ENCODE results near the gene PHF11.
"Not testable (repeated sequence)": the region's sequence is repeated elsewhere in the genome, so short reads cannot be mapped to it uniquely, and the experiment has no call there.

DNA sequence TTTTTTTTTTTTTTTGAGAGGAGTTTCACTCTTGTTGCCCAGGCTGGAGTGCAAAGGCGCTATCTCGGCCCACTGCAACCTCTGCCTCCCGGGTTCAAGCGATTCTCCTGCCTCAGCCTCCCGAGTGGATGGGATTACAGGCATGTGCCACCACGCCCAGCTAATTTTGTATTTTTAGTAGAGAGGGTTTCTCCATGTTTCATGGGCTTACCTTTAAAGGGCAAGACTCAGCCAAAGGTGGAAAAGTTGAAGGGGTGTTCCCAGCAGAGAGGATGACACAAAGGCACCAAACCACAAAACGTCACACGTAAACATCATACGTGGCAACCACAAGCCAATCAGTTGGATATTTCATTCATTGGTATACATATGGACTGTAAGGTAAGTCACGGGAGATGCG, 1.1 kb downstream of the PHF11 start:
- TF ChIP-seq, protein P1, sequence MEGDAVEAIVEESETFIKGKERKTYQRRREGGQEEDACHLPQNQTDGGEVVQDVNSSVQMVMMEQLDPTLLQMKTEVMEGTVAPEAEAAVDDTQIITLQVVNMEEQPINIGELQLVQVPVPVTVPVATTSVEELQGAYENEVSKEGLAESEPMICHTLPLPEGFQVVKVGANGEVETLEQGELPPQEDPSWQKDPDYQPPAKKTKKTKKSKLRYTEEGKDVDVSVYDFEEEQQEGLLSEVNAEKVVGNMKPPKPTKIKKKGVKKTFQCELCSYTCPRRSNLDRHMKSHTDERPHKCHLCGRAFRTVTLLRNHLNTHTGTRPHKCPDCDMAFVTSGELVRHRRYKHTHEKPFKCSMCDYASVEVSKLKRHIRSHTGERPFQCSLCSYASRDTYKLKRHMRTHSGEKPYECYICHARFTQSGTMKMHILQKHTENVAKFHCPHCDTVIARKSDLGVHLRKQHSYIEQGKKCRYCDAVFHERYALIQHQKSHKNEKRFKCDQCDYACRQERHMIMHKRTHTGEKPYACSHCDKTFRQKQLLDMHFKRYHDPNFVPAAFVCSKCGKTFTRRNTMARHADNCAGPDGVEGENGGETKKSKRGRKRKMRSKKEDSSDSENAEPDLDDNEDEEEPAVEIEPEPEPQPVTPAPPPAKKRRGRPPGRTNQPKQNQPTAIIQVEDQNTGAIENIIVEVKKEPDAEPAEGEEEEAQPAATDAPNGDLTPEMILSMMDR (tag by site-specific recombination; IDR thresholded peaks at IDR 0.05), result not testable (repeated sequence)
- not testable (repeated sequence) for TF ChIP-seq TRIM28 (IDR thresholded peaks at IDR 0.05; ENCODE audit: borderline replicate concordance, low read length); ZBTB21 (tag by site-specific recombination; IDR thresholded peaks at IDR 0.05); ZNF658 (tag by site-specific recombination; IDR thresholded peaks at IDR 0.05); ZNF214 (tag by site-specific recombination; IDR thresholded peaks at IDR 0.05; ENCODE audit: borderline replicate concordance); ZNF501 (tag by site-specific recombination; IDR thresholded peaks at IDR 0.05)
- TF ChIP-seq, protein P2, sequence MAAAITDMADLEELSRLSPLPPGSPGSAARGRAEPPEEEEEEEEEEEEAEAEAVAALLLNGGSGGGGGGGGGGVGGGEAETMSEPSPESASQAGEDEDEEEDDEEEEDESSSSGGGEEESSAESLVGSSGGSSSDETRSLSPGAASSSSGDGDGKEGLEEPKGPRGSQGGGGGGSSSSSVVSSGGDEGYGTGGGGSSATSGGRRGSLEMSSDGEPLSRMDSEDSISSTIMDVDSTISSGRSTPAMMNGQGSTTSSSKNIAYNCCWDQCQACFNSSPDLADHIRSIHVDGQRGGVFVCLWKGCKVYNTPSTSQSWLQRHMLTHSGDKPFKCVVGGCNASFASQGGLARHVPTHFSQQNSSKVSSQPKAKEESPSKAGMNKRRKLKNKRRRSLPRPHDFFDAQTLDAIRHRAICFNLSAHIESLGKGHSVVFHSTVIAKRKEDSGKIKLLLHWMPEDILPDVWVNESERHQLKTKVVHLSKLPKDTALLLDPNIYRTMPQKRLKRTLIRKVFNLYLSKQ (tag by site-specific recombination; IDR thresholded peaks at IDR 0.05; ENCODE audit: borderline replicate concordance), result not testable (repeated sequence)
- TF ChIP-seq, protein P3, sequence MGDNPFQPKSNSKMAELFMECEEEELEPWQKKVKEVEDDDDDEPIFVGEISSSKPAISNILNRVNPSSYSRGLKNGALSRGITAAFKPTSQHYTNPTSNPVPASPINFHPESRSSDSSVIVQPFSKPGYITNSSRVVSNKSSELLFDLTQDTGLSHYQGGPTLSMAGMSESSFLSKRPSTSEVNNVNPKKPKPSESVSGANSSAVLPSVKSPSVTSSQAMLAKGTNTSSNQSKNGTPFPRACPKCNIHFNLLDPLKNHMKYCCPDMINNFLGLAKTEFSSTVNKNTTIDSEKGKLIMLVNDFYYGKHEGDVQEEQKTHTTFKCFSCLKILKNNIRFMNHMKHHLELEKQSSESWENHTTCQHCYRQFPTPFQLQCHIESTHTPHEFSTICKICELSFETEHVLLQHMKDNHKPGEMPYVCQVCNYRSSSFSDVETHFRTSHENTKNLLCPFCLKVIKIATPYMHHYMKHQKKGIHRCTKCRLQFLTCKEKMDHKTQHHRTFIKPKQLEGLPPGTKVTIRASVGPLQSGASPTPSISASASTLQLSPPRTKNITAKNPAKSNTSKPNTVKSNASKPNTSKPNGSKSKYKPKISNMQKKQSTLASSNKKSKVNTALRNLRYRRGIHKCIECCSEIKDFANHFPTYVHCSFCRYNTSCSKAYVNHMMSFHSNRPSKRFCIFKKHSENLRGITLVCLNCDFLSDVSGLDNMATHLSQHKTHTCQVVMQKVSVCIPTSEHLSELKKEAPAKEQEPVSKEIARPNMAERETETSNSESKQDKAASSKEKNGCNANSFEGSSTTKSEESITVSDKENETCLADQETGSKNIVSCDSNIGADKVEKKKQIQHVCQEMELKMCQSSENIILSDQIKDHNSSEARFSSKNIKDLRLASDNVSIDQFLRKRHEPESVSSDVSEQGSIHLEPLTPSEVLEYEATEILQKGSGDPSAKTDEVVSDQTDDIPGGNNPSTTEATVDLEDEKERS (tag by site-specific recombination; IDR thresholded peaks at IDR 0.05), result not testable (repeated sequence)
- TF ChIP-seq, protein P4, sequence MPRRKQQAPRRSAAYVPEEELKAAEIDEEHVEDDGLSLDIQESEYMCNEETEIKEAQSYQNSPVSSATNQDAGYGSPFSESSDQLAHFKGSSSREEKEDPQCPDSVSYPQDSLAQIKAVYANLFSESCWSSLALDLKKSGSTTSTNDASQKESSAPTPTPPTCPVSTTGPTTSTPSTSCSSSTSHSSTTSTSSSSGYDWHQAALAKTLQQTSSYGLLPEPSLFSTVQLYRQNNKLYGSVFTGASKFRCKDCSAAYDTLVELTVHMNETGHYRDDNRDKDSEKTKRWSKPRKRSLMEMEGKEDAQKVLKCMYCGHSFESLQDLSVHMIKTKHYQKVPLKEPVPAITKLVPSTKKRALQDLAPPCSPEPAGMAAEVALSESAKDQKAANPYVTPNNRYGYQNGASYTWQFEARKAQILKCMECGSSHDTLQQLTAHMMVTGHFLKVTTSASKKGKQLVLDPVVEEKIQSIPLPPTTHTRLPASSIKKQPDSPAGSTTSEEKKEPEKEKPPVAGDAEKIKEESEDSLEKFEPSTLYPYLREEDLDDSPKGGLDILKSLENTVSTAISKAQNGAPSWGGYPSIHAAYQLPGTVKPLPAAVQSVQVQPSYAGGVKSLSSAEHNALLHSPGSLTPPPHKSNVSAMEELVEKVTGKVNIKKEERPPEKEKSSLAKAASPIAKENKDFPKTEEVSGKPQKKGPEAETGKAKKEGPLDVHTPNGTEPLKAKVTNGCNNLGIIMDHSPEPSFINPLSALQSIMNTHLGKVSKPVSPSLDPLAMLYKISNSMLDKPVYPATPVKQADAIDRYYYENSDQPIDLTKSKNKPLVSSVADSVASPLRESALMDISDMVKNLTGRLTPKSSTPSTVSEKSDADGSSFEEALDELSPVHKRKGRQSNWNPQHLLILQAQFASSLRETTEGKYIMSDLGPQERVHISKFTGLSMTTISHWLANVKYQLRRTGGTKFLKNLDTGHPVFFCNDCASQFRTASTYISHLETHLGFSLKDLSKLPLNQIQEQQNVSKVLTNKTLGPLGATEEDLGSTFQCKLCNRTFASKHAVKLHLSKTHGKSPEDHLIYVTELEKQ (tag by site-specific recombination; IDR thresholded peaks at IDR 0.05; ENCODE audit: borderline replicate concordance), result not testable (repeated sequence)
